Spleen (tissue), 7 donors: ENCODE data around the gene WRAP73.

Experiments used
- CTCF ChIP-seq, 11 experiments: fragments of 200-600 bp in 7 of 11; fragments of 450-650 bp in 4 of 11; sonication (generic) in 4 of 11; IDR thresholded peaks in 8 of 11; conservative IDR thresholded peaks in 3 of 11; 1 replicate in 7 of 11; 2 replicates in 4 of 11; pipeline versions ENCODE4 v1.4.0 to v1.8.0; 2016 to 2021; ENCODE audit warnings: antibody characterized with exemption in 11 of 11, inconsistent platforms in 4 of 11, mild to moderate bottlenecking in 1 of 11
- POLR2A ChIP-seq, 3 donors: fragments of 450-650 bp; IDR thresholded peaks; one replicate each; pipeline ENCODE4 v1.5.1; 2017; ENCODE audit warnings: antibody characterized with exemption in 3 of 3, mild to moderate bottlenecking in 1 of 3
- POLR2AphosphoS5 ChIP-seq, 3 donors: sonication (generic); formaldehyde crosslinking; IDR thresholded peaks; one replicate each; pipeline ENCODE4 v1.5.1; 2017; ENCODE audit warnings: antibody characterized with exemption in 3 of 3
- donor health status: DM: no; HTN: no; CAD: no; lungs with moderate emphysema.
- donor health status: DM: no; HTN: no; CAD: no.
- donor health status: DM: no; HTN: no; CAD: no.

GRCh38 chr1:3638027-3638426 lies 11.9 kb downstream of the WRAP73 start:
- peak in 1 of 3 donors; percentile 34 for TF ChIP-seq POLR2AphosphoS5 (IDR thresholded peaks at IDR 0.05)
- TF ChIP-seq CTCF (IDR thresholded peaks at IDR 0.05 in 8 of 11, conservative IDR thresholded peaks at IDR 0.05 in 3 of 11) = no peak
- TF ChIP-seq POLR2A (IDR thresholded peaks at IDR 0.05) = no peak
